GM12873 (cell line): ENCODE measurements around the gene SH3YL1.

ENCODE experiments used
- CTCF ChIP-seq: IDR thresholded peaks from 2 replicates; pipeline ENCODE4 v1.5.1; 2012; ENCODE audit warnings: low read depth, mild to moderate bottlenecking, moderate library complexity, low read length, control low read depth; ENCODE audit not compliant: insufficient read depth; ENCODE audit errors: missing control alignments

The SH3YL1 gene

GRCh38 chr2:187825-188224, 76.0 kb downstream of the SH3YL1 start:
- no peak for TF ChIP-seq CTCF

GRCh38 chr2:185221-185620, 78.6 kb downstream of the SH3YL1 start:
- TF ChIP-seq CTCF, result no peak

GRCh38 chr2:184695-185094, 79.1 kb downstream of the SH3YL1 start:
- TF ChIP-seq CTCF, result no peak

GRCh38 chr2:182509-183122, 81.2 kb downstream of the SH3YL1 start:
- no peak for TF ChIP-seq CTCF

GRCh38 chr2:180311-180710, 83.5 kb downstream of the SH3YL1 start:
- no peak for TF ChIP-seq CTCF

GRCh38 chr2:179886-180285, 83.9 kb downstream of the SH3YL1 start:
- TF ChIP-seq CTCF, result no peak

- TF ChIP-seq CTCF, result no peak
Measured at GRCh38 chr2:177733-178132, 86.1 kb downstream of the SH3YL1 start.
